ENCODE measurements around the gene NDC80.

NDC80 gene

DNA sequence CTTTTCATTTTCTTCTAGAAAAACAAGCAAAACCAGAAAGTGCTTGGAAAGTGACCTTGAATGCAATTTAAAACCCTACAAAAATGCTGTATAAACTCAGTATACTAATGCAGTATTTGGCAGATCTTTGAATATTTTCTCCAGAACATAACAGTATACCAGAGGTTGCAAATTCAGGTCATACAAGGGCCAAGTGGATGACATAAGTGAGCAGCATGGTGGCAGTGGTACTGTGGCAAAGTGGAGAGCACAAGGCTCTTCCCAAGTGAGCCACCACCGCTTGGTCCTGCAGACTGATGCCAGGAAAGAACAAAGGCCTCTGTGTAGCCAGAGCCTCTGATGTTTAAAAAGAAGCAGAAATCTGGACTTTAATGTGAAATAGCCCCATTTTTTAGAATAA, 33.1 kb upstream of the NDC80 start:
- no peak for DNase-seq (ENCODE audit: low spot score)
- TF ChIP-seq, protein P1, sequence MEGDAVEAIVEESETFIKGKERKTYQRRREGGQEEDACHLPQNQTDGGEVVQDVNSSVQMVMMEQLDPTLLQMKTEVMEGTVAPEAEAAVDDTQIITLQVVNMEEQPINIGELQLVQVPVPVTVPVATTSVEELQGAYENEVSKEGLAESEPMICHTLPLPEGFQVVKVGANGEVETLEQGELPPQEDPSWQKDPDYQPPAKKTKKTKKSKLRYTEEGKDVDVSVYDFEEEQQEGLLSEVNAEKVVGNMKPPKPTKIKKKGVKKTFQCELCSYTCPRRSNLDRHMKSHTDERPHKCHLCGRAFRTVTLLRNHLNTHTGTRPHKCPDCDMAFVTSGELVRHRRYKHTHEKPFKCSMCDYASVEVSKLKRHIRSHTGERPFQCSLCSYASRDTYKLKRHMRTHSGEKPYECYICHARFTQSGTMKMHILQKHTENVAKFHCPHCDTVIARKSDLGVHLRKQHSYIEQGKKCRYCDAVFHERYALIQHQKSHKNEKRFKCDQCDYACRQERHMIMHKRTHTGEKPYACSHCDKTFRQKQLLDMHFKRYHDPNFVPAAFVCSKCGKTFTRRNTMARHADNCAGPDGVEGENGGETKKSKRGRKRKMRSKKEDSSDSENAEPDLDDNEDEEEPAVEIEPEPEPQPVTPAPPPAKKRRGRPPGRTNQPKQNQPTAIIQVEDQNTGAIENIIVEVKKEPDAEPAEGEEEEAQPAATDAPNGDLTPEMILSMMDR (IDR thresholded peaks at IDR 0.05; ENCODE audit: borderline replicate concordance, control extremely low read depth, extremely low read depth, insufficient read depth, missing control alignments), result no peak
- in situ Hi-C loops (cut with MboI; ENCODE audit: low sequenced_read_pairs, unreplicated experiment), result loop anchor here (25.0 kb wide), 3 partner anchors 201 to 951 kb away; no protein-coding TSS in a partner anchor

DNA sequence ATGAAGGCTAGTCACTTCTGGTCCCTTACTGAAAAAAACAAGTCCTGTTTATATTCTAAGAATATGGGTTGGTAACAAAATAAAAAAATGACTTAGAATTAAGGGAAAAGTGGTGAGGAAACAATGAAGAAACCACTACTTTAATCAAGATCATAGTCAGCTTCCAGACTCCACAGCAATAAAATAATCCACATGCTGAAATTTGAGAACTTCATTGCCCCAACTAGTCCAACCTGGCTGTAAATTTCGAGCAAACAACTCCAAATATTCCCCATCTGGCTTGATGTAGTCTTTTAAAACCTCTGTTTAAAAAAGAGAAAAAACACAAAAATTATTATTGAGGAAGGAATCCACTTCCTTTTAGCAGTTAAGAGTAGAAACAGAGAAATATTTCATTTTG, 32.5 kb upstream of the NDC80 start:
- DNase-seq (ENCODE audit: low spot score), result no peak
- in situ Hi-C loops (cut with MboI; ENCODE audit: low sequenced_read_pairs, unreplicated experiment), result loop anchor here (25.0 kb wide), 3 partner anchors 202 to 952 kb away; no protein-coding TSS in a partner anchor
- TF ChIP-seq, protein P1 (IDR thresholded peaks at IDR 0.05; ENCODE audit: borderline replicate concordance, control extremely low read depth, extremely low read depth, insufficient read depth, missing control alignments), result no peak

DNA sequence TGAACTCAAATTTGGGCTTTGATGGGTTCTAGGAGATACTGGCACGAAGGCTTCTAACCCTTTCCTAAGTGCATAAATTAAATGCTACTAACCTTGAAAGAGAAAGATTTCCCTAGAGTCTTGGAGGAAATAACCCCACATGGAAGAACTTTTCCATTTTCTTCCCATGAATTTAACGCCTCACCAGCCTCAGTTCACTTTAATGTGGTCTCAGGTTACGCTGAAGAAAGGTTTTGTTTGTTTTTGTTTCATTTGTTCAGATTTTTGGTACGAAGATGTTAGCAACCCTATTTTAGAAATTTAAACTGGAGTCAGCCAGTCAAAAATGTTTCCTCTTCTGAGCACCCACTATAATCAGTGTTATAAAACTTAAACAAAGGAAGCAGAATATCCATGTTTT, 30.8 kb upstream of the NDC80 start:
- TF ChIP-seq, protein P1 (IDR thresholded peaks at IDR 0.05; ENCODE audit: borderline replicate concordance, control extremely low read depth, extremely low read depth, insufficient read depth, missing control alignments), result no peak
- no peak for DNase-seq (ENCODE audit: low spot score)
- in situ Hi-C loops (cut with MboI; ENCODE audit: low sequenced_read_pairs, unreplicated experiment), result loop anchor here (25.0 kb wide), 3 partner anchors 203 to 953 kb away; no protein-coding TSS in a partner anchor

DNA sequence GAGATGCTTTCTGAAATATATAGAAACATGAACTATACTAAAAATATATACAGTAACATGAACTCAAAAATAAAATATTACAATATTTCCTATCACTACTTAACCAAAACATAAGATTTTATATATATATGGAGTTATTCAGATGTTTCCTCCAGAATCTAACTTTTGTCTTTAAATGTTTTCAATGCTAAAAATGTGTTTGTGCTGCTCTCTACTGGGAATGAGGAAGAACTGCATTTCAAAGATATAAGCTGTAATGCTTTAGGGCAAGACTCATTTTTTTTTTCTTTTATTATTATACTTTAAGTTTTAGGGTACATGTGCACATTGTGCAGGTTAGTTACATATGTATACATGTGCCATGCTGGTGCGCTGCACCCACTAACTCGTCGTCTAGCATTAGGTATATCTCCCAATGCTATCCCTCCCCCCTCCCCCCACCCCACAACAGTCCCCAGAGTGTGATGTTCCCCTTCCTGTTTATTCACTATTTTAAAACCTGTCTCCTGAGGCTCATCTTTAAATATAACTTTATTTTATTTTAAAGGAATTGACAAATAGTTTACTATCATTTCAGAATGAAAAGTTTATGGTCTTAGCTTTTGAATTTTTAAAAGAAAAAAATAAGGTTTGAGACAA, 29.3 kb upstream of the NDC80 start:
- TF ChIP-seq, protein P1 (IDR thresholded peaks at IDR 0.05; ENCODE audit: borderline replicate concordance, control extremely low read depth, extremely low read depth, insufficient read depth, missing control alignments), result peak; percentile 54
- in situ Hi-C loops (cut with MboI; ENCODE audit: low sequenced_read_pairs, unreplicated experiment), result loop anchor here (25.0 kb wide), 3 partner anchors 205 to 955 kb away; no protein-coding TSS in a partner anchor
- peak; percentile 19 for DNase-seq (ENCODE audit: low spot score)

DNA sequence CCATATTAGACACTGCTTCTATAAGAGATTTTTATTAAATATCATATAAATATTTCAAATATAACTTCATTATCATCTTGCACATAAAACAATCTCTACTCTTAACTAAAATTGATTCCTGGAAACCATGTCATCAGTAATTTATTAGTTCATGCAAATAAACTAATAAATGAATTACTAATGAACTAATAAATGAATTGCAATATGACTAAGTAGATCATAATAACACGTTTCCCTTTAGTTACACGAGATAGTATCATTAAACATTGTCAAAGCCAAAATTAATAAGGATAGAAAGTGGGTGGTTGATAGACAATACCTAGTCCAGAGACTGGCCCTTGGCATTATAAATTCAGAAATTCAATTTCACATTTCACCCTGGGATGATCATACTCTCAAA, 26.2 kb upstream of the NDC80 start:
- DNase-seq (ENCODE audit: low spot score), result no peak
- TF ChIP-seq, protein P1 (IDR thresholded peaks at IDR 0.05; ENCODE audit: borderline replicate concordance, control extremely low read depth, extremely low read depth, insufficient read depth, missing control alignments), result no peak
- in situ Hi-C loops (cut with MboI; ENCODE audit: low sequenced_read_pairs, unreplicated experiment), result loop anchor here (25.0 kb wide), 3 partner anchors 208 to 958 kb away; no protein-coding TSS in a partner anchor

DNA sequence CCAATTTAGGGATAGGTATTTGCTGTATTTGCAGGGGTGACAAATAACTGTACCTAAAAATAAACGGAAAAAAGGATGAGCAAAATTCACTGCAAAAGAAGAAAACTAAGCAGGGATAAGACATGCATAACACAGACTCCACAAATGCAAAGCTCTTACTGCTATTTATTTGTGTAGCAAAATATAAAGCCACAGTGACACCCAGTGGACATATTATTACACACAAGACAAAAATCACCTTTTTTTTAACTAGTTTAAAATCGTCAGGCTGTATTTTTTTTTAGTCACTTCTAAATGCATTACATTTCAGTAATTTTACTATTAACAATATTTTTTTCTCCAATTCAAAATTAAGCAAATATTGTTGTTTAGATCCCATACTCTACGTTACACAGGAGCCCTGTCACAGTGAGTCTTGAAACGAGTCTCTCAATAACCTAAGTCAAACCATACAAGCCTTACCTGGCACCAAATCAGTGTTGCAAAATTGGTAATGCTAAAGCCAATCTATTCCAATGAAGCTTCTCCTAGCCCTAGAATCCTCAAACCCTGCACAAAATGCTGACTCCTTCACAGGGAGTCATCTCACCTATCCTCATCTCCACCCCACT, 23.8 kb upstream of the NDC80 start:
- TF ChIP-seq, protein P1 (IDR thresholded peaks at IDR 0.05; ENCODE audit: borderline replicate concordance, control extremely low read depth, extremely low read depth, insufficient read depth, missing control alignments), result peak; percentile 22
- in situ Hi-C loops (cut with MboI; ENCODE audit: low sequenced_read_pairs, unreplicated experiment), result loop anchor here (25.0 kb wide), 3 partner anchors 210 to 960 kb away; no protein-coding TSS in a partner anchor
- peak; percentile 42 for DNase-seq (ENCODE audit: low spot score)

Data from GM13976 (cell line).